NCI-H2029 treated with DMSO at 0.1 percent for 48 hours (cell line): ENCODE results near the gene GALNS.

ENCODE experiments used
- DNase-seq: peaks from one replicate; lab custom pipeline; 2025; lab: John Stamatoyannopoulos, UW

GALNS gene

GRCh38 chr16:88816736-88817535 lies 39.8 kb downstream of the GALNS start:
- DNase-seq = no peak

GRCh38 chr16:88815901-88816589 lies 40.7 kb downstream of the GALNS start:
- DNase-seq = no peak

- DNase-seq = no peak
Observed at GRCh38 chr16:88815227-88815626, 41.5 kb downstream of the GALNS start.

- no peak for DNase-seq
Observed at GRCh38 chr16:88814144-88814502, 42.6 kb downstream of the GALNS start.

- DNase-seq = no peak
Observed at GRCh38 chr16:88813269-88814143, 43.2 kb downstream of the GALNS start.

GRCh38 chr16:88812513-88813268 lies 44.1 kb downstream of the GALNS start:
- DNase-seq = no peak

GRCh38 chr16:88811769-88812512 lies 44.8 kb downstream of the GALNS start, which contains the start of gene APRT:
Gene APRT (minus strand): TSS chr16:88811928. CDS start chr16:88811899, 29 bp downstream.
- DNase-seq = peak; percentile 27

- DNase-seq = no peak
Observed at GRCh38 chr16:88810912-88811768, 45.6 kb downstream of the GALNS start.

GRCh38 chr16:88810166-88810911 lies 46.4 kb downstream of the GALNS start:
- no peak for DNase-seq

- DNase-seq = no peak
Observed at GRCh38 chr16:88809676-88810165, 47.0 kb downstream of the GALNS start.

GRCh38 chr16:88809068-88809675 lies 47.6 kb downstream of the GALNS start:
- DNase-seq = no peak

GRCh38 chr16:88807626-88808453 lies 48.9 kb downstream of the GALNS start:
- no peak for DNase-seq

- no peak for DNase-seq
Observed at GRCh38 chr16:88807142-88807625, 49.6 kb downstream of the GALNS start.

- DNase-seq = no peak
Observed at GRCh38 chr16:88806491-88807111, 50.1 kb downstream of the GALNS start.

- DNase-seq = no peak
Observed at GRCh38 chr16:88805887-88806393, 50.8 kb downstream of the GALNS start.

GRCh38 chr16:88805340-88805715 lies 51.4 kb downstream of the GALNS start:
- DNase-seq = no peak
